Measurements from ENCODE around the gene INTS1. TPM values are rescaled to one million over a fixed set of nuclear protein-coding genes. Genes with fewer than 3 reads are reported as not detected.
"Not testable (repeated sequence)": the region's sequence is repeated elsewhere in the genome, so short reads cannot be mapped to it uniquely, and the experiment has no call there.

INTS1 gene
- total and polyA plus RNA-seq, 4 donors = 31.2 to 121 (median 46.0) TPM

- Histone ChIP-seq H3K27ac (ENCODE audit: low read depth in 1 of 2, low read length in 1 of 2) (no peak overlapping the region), H3K36me3 (ENCODE audit: control insufficient read depth in 4 of 4, insufficient read depth in 4 of 4, low read length in 4 of 4) (peaks cover 0 to 23% (median 0%) of the 10 kb centered on the region in 4 donors), H3K9me3 (ENCODE audit: control insufficient read depth in 4 of 4, insufficient read depth in 3 of 4, low read length in 3 of 4) (no peaks in the 10 kb centered on the region), H3K4me3 (no peak overlapping the region), H3K4me1 (ENCODE audit: control insufficient read depth in 5 of 5, insufficient read depth in 5 of 5, low read length in 5 of 5) (peaks cover 0 to 1% (median 0%) of the 10 kb centered on the region in 5 donors), H3K27me3 (ENCODE audit: control insufficient read depth in 3 of 3, insufficient read depth in 3 of 3, low read length in 2 of 3) (no peaks in the 10 kb centered on the region), H3K9ac (ENCODE audit: insufficient read depth in 1 of 2, low read length in 2 of 2) (no peak overlapping the region)
- DNase-seq = no peak
- 88 to 91% methylated on average over 11 of the region's 11 CpGs for WGBS, 2 donors
- no peak for TF ChIP-seq CTCF (IDR thresholded peaks at IDR 0.05; ENCODE audit: control extremely low read depth, extremely low read depth)
- ATAC-seq (ENCODE audit: insufficient read depth, low FRiP score) = no peak
Measured at GRCh38 chr7:1447112-1447511, 57.1 kb downstream of the INTS1 start.

GRCh38 chr7:1446620-1447032 lies 57.6 kb downstream of the INTS1 start:
- Histone ChIP-seq H3K27ac (ENCODE audit: low read depth in 1 of 2, low read length in 1 of 2) (no peak overlapping the region), H3K4me1 (ENCODE audit: control insufficient read depth in 5 of 5, insufficient read depth in 5 of 5, low read length in 5 of 5) (peaks cover 0 to 1% (median 0%) of the 10 kb centered on the region in 5 donors), H3K9ac (ENCODE audit: insufficient read depth in 1 of 2, low read length in 2 of 2) (no peak overlapping the region), H3K36me3 (ENCODE audit: control insufficient read depth in 4 of 4, insufficient read depth in 4 of 4, low read length in 4 of 4) (peaks cover 0 to 28% (median 0%) of the 10 kb centered on the region in 4 donors), H3K27me3 (ENCODE audit: control insufficient read depth in 3 of 3, insufficient read depth in 3 of 3, low read length in 2 of 3) (no peaks in the 10 kb centered on the region), H3K9me3 (ENCODE audit: control insufficient read depth in 4 of 4, insufficient read depth in 3 of 4, low read length in 3 of 4) (no peaks in the 10 kb centered on the region), H3K4me3 (no peak overlapping the region)
- no peak for TF ChIP-seq CTCF (IDR thresholded peaks at IDR 0.05; ENCODE audit: control extremely low read depth, extremely low read depth)
- no peak for DNase-seq
- 77 to 86% methylated on average over 14 to 17 of the region's 17 CpGs for WGBS, 2 donors
- no peak for ATAC-seq (ENCODE audit: insufficient read depth, low FRiP score)

GRCh38 chr7:1446026-1446425 lies 58.2 kb downstream of the INTS1 start:
- not testable (repeated sequence) for DNase-seq; H3K27me3 ChIP-seq (ENCODE audit: control insufficient read depth in 3 of 3, insufficient read depth in 3 of 3, low read length in 2 of 3); H3K27ac ChIP-seq (ENCODE audit: low read depth in 1 of 2, low read length in 1 of 2); H3K9me3 ChIP-seq (ENCODE audit: control insufficient read depth in 4 of 4, insufficient read depth in 3 of 4, low read length in 3 of 4); ATAC-seq (ENCODE audit: insufficient read depth, low FRiP score); H3K9ac ChIP-seq (ENCODE audit: insufficient read depth in 1 of 2, low read length in 2 of 2); H3K4me3 ChIP-seq; H3K4me1 ChIP-seq (ENCODE audit: control insufficient read depth in 5 of 5, insufficient read depth in 5 of 5, low read length in 5 of 5)
- peaks cover 0 to 34% (median 0%) of the 10 kb centered on the region in 4 donors for H3K36me3 ChIP-seq (ENCODE audit: control insufficient read depth in 4 of 4, insufficient read depth in 4 of 4, low read length in 4 of 4)
- 83 to 90% methylated on average over 3 of the region's 5 CpGs for WGBS, 2 donors

GRCh38 chr7:1445341-1445740 lies 58.8 kb downstream of the INTS1 start:
- no peak for DNase-seq

More at GRCh38 chr7:1445341-1445740, 58.8 kb downstream of the INTS1 start:
- WGBS, 2 donors = 92 to 93% methylated on average over 21 of the region's 21 CpGs
- H3K4me1 ChIP-seq (ENCODE audit: control insufficient read depth in 5 of 5, insufficient read depth in 5 of 5, low read length in 5 of 5) = peaks cover 0 to 1% (median 0%) of the 10 kb centered on the region in 5 donors
- no peak for TF ChIP-seq CTCF (IDR thresholded peaks at IDR 0.05; ENCODE audit: control extremely low read depth, extremely low read depth)
- H3K9ac ChIP-seq (ENCODE audit: insufficient read depth in 1 of 2, low read length in 2 of 2) = no peak overlapping the region
- no peak overlapping the region for H3K27ac ChIP-seq (ENCODE audit: low read depth in 1 of 2, low read length in 1 of 2)
- H3K36me3 ChIP-seq (ENCODE audit: control insufficient read depth in 4 of 4, insufficient read depth in 4 of 4, low read length in 4 of 4) = peaks cover 0 to 36% (median 0%) of the 10 kb centered on the region in 4 donors
- no peaks in the 10 kb centered on the region for H3K27me3 ChIP-seq (ENCODE audit: control insufficient read depth in 3 of 3, insufficient read depth in 3 of 3, low read length in 2 of 3)
- ATAC-seq (ENCODE audit: insufficient read depth, low FRiP score) = no peak
- no peaks in the 10 kb centered on the region for H3K9me3 ChIP-seq (ENCODE audit: control insufficient read depth in 4 of 4, insufficient read depth in 3 of 4, low read length in 3 of 4)
- no peak overlapping the region for H3K4me3 ChIP-seq

Data from lung (tissue), 12 donors.